HG03460 (cell line): ENCODE data around the gene ZXDC.

Experiments
- ATAC-seq: cut with Tn5 transposase; IDR thresholded peaks from one replicate; pipeline ENCODE4 v1.9.1; 2021; ENCODE audit not compliant: unreplicated experiment

ZXDC gene

GRCh38 chr3:126454437-126455198 is 21.1 kb downstream of the ZXDC start:
- no peak for ATAC-seq

GRCh38 chr3:126454025-126454424 is 21.7 kb downstream of the ZXDC start:
- no peak for ATAC-seq

- ATAC-seq = no peak
Measured at GRCh38 chr3:126452213-126452612, 23.5 kb downstream of the ZXDC start.

GRCh38 chr3:126451511-126451910 is 24.2 kb downstream of the ZXDC start:
- no peak for ATAC-seq

- no peak for ATAC-seq
Measured at GRCh38 chr3:126450744-126451143, 24.9 kb downstream of the ZXDC start.

- no peak for ATAC-seq
Measured at GRCh38 chr3:126450219-126450618, 25.5 kb downstream of the ZXDC start.

- ATAC-seq = no peak
Measured at GRCh38 chr3:126449621-126450051, 26.1 kb downstream of the ZXDC start.

GRCh38 chr3:126448893-126449180 is 26.9 kb downstream of the ZXDC start:
- no peak for ATAC-seq

GRCh38 chr3:126448136-126448892 is 27.4 kb downstream of the ZXDC start:
- no peak for ATAC-seq

- no peak for ATAC-seq
Measured at GRCh38 chr3:126447456-126448106, 28.1 kb downstream of the ZXDC start.

GRCh38 chr3:126446791-126447190 is 28.9 kb downstream of the ZXDC start:
- no peak for ATAC-seq

GRCh38 chr3:126446301-126446700 is 29.4 kb downstream of the ZXDC start:
- no peak for ATAC-seq

- no peak for ATAC-seq
Measured at GRCh38 chr3:126445506-126445905, 30.2 kb downstream of the ZXDC start.

- ATAC-seq = no peak
Measured at GRCh38 chr3:126442856-126443242, 32.8 kb downstream of the ZXDC start.

- ATAC-seq = no peak
Measured at GRCh38 chr3:126442094-126442855, 33.4 kb downstream of the ZXDC start.

GRCh38 chr3:126441256-126441880 is 34.3 kb downstream of the ZXDC start:
- ATAC-seq = no peak

GRCh38 chr3:126440709-126440995 is 35.0 kb downstream of the ZXDC start:
- no peak for ATAC-seq

- no peak for ATAC-seq
Measured at GRCh38 chr3:126439968-126440708, 35.6 kb downstream of the ZXDC start.

- no peak for ATAC-seq
Measured at GRCh38 chr3:126439346-126439967, 36.2 kb downstream of the ZXDC start.

GRCh38 chr3:126438746-126439145 is 36.9 kb downstream of the ZXDC start:
- ATAC-seq = no peak
